H9 (cell line): ENCODE results near the gene GLYATL3. TPM values are rescaled to one million over a fixed set of nuclear protein-coding genes. Genes with fewer than 3 reads are reported as not detected.

Source experiments
- DNase-seq: peaks from one replicate; pipeline ENCODE4 v3.0.0-alpha.2; 2017
- H2AFZ ChIP-seq: one replicate; pipeline ENCODE4 v1.6.1; 2013; ENCODE audit warnings: mild to moderate bottlenecking, low read length, control low read depth, moderate library complexity
- H2AK5ac ChIP-seq: 2 replicates; pipeline ENCODE4 v1.6.1; 2013; ENCODE audit warnings: low read length, control low read depth, mixed read lengths; ENCODE audit not compliant: insufficient read length
- H2BK120ac ChIP-seq: one replicate; pipeline ENCODE4 v1.6.1; 2013; ENCODE audit warnings: low read depth, mild to moderate bottlenecking, low read length, control low read depth, inconsistent platforms; ENCODE audit not compliant: poor library complexity, severe bottlenecking
- H2BK12ac ChIP-seq: 2 replicates; pipeline ENCODE4 v1.6.1; 2013; ENCODE audit warnings: low read length, control low read depth, mixed read lengths, low read depth; ENCODE audit not compliant: insufficient read length
- H2BK15ac ChIP-seq: 2 replicates; pipeline ENCODE4 v1.6.1; 2013; ENCODE audit warnings: low read depth, low read length, control low read depth
- H2BK20ac ChIP-seq: one replicate; pipeline ENCODE4 v1.6.1; 2013; ENCODE audit warnings: low read depth, mild to moderate bottlenecking, low read length, control low read depth, inconsistent platforms; ENCODE audit not compliant: poor library complexity, severe bottlenecking
- H2BK5ac ChIP-seq: 2 replicates; pipeline ENCODE4 v1.6.1; 2013; ENCODE audit warnings: low read length, control low read depth, mixed read lengths; ENCODE audit not compliant: insufficient read length
- H3K14ac ChIP-seq: 2 replicates; pipeline ENCODE4 v1.6.1; 2013; ENCODE audit warnings: low read length, control low read depth; ENCODE audit not compliant: insufficient read depth
- H3K18ac ChIP-seq: 2 replicates; pipeline ENCODE4 v1.6.1; 2013; ENCODE audit warnings: low read depth, mild to moderate bottlenecking, mixed read lengths, low read length, control low read depth; ENCODE audit not compliant: insufficient read length
- H3K23ac ChIP-seq: 2 replicates; pipeline ENCODE4 v1.6.1; 2013; ENCODE audit warnings: low read length, control low read depth, mixed read lengths, low read depth; ENCODE audit not compliant: insufficient read length
- H3K23me2 ChIP-seq: 2 replicates; pipeline ENCODE4 v1.6.1; 2013; ENCODE audit warnings: low read depth, mild to moderate bottlenecking, mixed read lengths, low read length, control low read depth; ENCODE audit not compliant: insufficient read length, poor library complexity, severe bottlenecking
- H3K27ac ChIP-seq: 2 replicates; pipeline ENCODE4 v1.5.1; 2013; ENCODE audit warnings: low read length, control low read depth, mixed read lengths, low read depth; ENCODE audit not compliant: insufficient read length
- H3K27me3 ChIP-seq: 2 replicates; pipeline ENCODE4 v1.6.1; 2013; ENCODE audit warnings: low read length, control low read depth, inconsistent platforms; ENCODE audit not compliant: insufficient read depth
- H3K4ac ChIP-seq: 2 replicates; pipeline ENCODE4 v1.6.1; 2013; ENCODE audit warnings: low read depth, mild to moderate bottlenecking, control low read depth, inconsistent platforms, low read length, moderate library complexity
- H3K4me1 ChIP-seq: 2 replicates; pipeline ENCODE4 v1.6.1; 2013; ENCODE audit warnings: low read length, control low read depth, inconsistent platforms; ENCODE audit not compliant: insufficient read depth
- H3K4me2 ChIP-seq: 2 replicates; pipeline ENCODE4 v1.6.1; 2013; ENCODE audit warnings: low read length, control low read depth, mixed read lengths; ENCODE audit not compliant: insufficient read length, insufficient read depth
- H3K56ac ChIP-seq: 2 replicates; pipeline ENCODE4 v1.6.1; 2013; ENCODE audit warnings: low read depth, mild to moderate bottlenecking, mixed read lengths, low read length, control low read depth; ENCODE audit not compliant: insufficient read length
- H3K79me1 ChIP-seq: 2 replicates; pipeline ENCODE4 v1.6.1; 2013; ENCODE audit warnings: low read depth, mild to moderate bottlenecking, moderate library complexity, low read length, control low read depth, inconsistent platforms; ENCODE audit not compliant: insufficient read depth, poor library complexity, severe bottlenecking
- H3K79me2 ChIP-seq: 2 replicates; pipeline ENCODE4 v1.6.1; 2013; ENCODE audit warnings: low read length, control low read depth, inconsistent platforms; ENCODE audit not compliant: insufficient read depth
- H3K9ac ChIP-seq: 2 replicates; pipeline ENCODE4 v1.6.1; 2013; ENCODE audit warnings: low read length, control low read depth, mixed read lengths; ENCODE audit not compliant: insufficient read length; ENCODE audit errors: extremely low read depth
- H3K9me3 ChIP-seq: one replicate; pipeline ENCODE4 v1.6.1; 2013; ENCODE audit warnings: low read depth, low read length, inconsistent platforms; ENCODE audit not compliant: control insufficient read depth
- H3T11ph ChIP-seq: one replicate; pipeline ENCODE4 v1.6.1; 2013; ENCODE audit warnings: mild to moderate bottlenecking, low read length, control low read depth, inconsistent platforms
- H4K20me1 ChIP-seq: one replicate; pipeline ENCODE4 v1.6.1; 2013; ENCODE audit not compliant: control insufficient read depth, insufficient read length, insufficient read depth
- H4K5ac ChIP-seq: 2 replicates; pipeline ENCODE4 v1.6.1; 2013; ENCODE audit warnings: low read depth, mild to moderate bottlenecking, mixed read lengths, low read length, control low read depth; ENCODE audit not compliant: insufficient read length
- H4K8ac ChIP-seq: replicated peaks from 2 replicates; pipeline ENCODE4 v1.6.1; 2013; ENCODE audit warnings: low read length, control low read depth, mixed read lengths, low read depth; ENCODE audit not compliant: insufficient read length
- H4K91ac ChIP-seq: 2 replicates; pipeline ENCODE4 v1.6.1; 2013; ENCODE audit warnings: low read depth, mild to moderate bottlenecking, moderate library complexity, mixed read lengths, low read length, control low read depth; ENCODE audit not compliant: insufficient read length
- H3K27ac Mint-ChIP-seq, 3 experiments: 2 replicates in 2 of 3; 3 replicates in 1 of 3; pipeline ENCODE4 v1.8.0; 2020 to 2021; ENCODE audit warnings: mixed read lengths in 3 of 3, mild to moderate bottlenecking in 1 of 3, moderate library complexity in 1 of 3
- H3K27me3 Mint-ChIP-seq: 2 replicates; pipeline ENCODE4 v1.8.0; 2021; ENCODE audit warnings: low read depth, mild to moderate bottlenecking, moderate library complexity, mixed read lengths
- H3K36me3 Mint-ChIP-seq, 3 experiments: 2 replicates in 2 of 3; 3 replicates in 1 of 3; pipeline ENCODE4 v1.8.0; 2020 to 2021; ENCODE audit warnings: low read depth in 3 of 3, mixed read lengths in 3 of 3; ENCODE audit not compliant: insufficient read depth in 1 of 3
- H3K4me1 Mint-ChIP-seq, 2 experiments: 2 replicates each; pipeline ENCODE4 v1.8.0; 2020; ENCODE audit warnings: mixed read lengths in 2 of 2
- H3K4me3 Mint-ChIP-seq, 2 experiments: 2 replicates in 1 of 2; 3 replicates in 1 of 2; pipeline ENCODE4 v1.8.0; 2020 to 2021; ENCODE audit warnings: mild to moderate bottlenecking in 2 of 2, mixed read lengths in 2 of 2, moderate library complexity in 1 of 2
- H3K9me3 Mint-ChIP-seq, 2 experiments: 2 replicates in 1 of 2; 3 replicates in 1 of 2; pipeline ENCODE4 v1.8.0; 2020; ENCODE audit warnings: mild to moderate bottlenecking in 2 of 2, mixed read lengths in 2 of 2, moderate library complexity in 1 of 2
- WGBS: extraction: QIAGEN DNeasy Blood & Tissue Kit; methylation state at CpG from one replicate; pipeline ENCODE4 v1.1.7; 2013; ENCODE audit warnings: missing lambda C conversion rate, low lambda C conversion rate, mixed read lengths; ENCODE audit not compliant: insufficient read length; ENCODE audit errors: extremely low coverage; 5-methylcytosine and 5-hydroxymethylcytosine counted together
- total RNA-seq: library from RNA; stranded (reverse); gene quantifications from 2 replicates; pipeline ENCODE4 v1.2.1, GENCODE V29; 2021
- TF ChIP-seq, protein P1 (sequence below): fragments of 200-600 bp; sonication (generic); conservative IDR thresholded peaks from 3 replicates; pipeline ENCODE4 v1.8.0; 2021; ENCODE audit warnings: antibody characterized with exemption, mild to moderate bottlenecking

The GLYATL3 gene
- total RNA-seq, 1 experiment from 2014 or later: not detected

DNA sequence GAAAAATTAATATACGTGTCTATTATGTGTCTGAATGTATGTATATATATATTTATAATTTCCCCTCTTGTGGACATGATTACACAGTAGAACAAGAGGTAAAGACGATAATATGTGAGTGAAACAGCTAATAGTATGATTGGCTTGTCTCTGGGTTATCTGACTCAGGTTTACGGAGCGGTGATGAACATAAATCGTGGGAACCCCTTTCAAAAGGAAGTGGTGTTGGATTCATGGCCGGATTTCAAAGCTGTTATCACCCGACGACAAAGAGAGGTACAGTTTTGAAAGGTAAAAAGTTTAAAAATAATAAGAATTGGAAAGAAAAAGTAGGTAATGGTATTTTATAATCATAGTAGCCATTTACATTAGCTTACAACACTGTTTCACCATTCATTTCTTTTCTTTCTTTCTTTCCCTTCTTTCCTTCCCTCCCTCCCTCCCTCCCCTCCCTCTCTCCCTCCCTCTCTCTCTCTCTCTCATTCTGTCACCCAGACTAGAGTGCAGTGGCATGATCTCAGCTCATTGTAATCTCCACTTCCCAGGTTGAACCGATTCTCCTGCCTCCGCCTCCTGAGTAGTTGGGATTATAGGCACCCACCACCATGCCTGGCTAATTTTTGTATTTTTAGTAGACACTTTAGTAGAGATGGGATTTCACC lies 15.9 kb downstream of the GLYATL3 start:
- Mint-ChIP-seq H3K36me3 (no peaks in the 10 kb centered on the region; a peak in 1 of 7 replicates), H3K27ac (no peak overlapping the region), H3K4me3 (no peak overlapping the region), H3K4me1 (peaks cover 9 to 13% of the 10 kb centered on the region in 2 experiments), H3K9me3 (no peaks in the 10 kb centered on the region), H3K27me3 (no peaks in the 10 kb centered on the region)
- no peaks in the 10 kb centered on the region for H4K20me1 ChIP-seq
- no peak for DNase-seq
- H4K5ac ChIP-seq: no peak overlapping the region
- H3K18ac ChIP-seq: no peak overlapping the region
- H3K23me2 ChIP-seq: no peaks in the 10 kb centered on the region
- no peak overlapping the region for H3K9ac ChIP-seq
- no peak overlapping the region for H3K56ac ChIP-seq
- H4K91ac ChIP-seq: no peak overlapping the region
- no peak overlapping the region for H3K4ac ChIP-seq
- no peak overlapping the region for H2BK120ac ChIP-seq
- H3K14ac ChIP-seq: no peak overlapping the region
- H2BK20ac ChIP-seq: no peak overlapping the region
- no peak overlapping the region for H2BK5ac ChIP-seq
- TF ChIP-seq, protein P1, sequence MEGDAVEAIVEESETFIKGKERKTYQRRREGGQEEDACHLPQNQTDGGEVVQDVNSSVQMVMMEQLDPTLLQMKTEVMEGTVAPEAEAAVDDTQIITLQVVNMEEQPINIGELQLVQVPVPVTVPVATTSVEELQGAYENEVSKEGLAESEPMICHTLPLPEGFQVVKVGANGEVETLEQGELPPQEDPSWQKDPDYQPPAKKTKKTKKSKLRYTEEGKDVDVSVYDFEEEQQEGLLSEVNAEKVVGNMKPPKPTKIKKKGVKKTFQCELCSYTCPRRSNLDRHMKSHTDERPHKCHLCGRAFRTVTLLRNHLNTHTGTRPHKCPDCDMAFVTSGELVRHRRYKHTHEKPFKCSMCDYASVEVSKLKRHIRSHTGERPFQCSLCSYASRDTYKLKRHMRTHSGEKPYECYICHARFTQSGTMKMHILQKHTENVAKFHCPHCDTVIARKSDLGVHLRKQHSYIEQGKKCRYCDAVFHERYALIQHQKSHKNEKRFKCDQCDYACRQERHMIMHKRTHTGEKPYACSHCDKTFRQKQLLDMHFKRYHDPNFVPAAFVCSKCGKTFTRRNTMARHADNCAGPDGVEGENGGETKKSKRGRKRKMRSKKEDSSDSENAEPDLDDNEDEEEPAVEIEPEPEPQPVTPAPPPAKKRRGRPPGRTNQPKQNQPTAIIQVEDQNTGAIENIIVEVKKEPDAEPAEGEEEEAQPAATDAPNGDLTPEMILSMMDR: no peak
- no peaks in the 10 kb centered on the region for H3K27me3 ChIP-seq
- H2BK12ac ChIP-seq: no peak overlapping the region
- H2AFZ ChIP-seq: no peak overlapping the region
- no peak overlapping the region for H3K27ac ChIP-seq
- H3K79me2 ChIP-seq: no peaks in the 10 kb centered on the region
- H2AK5ac ChIP-seq: no peak overlapping the region
- H2BK15ac ChIP-seq: no peak overlapping the region
- no peaks in the 10 kb centered on the region for H3K9me3 ChIP-seq
- no peak overlapping the region for H3K23ac ChIP-seq
- no peaks in the 10 kb centered on the region for H3K4me1 ChIP-seq
- H3K79me1 ChIP-seq: no peaks in the 10 kb centered on the region
- no peak overlapping the region for H4K8ac ChIP-seq
- WGBS: no CpG with 5 or more reads among the region's 10 CpGs
- H3K4me2 ChIP-seq: no peak overlapping the region
- H3T11ph ChIP-seq: no peak overlapping the region
